Measurements from ENCODE around the gene INPP4B.

DNA sequence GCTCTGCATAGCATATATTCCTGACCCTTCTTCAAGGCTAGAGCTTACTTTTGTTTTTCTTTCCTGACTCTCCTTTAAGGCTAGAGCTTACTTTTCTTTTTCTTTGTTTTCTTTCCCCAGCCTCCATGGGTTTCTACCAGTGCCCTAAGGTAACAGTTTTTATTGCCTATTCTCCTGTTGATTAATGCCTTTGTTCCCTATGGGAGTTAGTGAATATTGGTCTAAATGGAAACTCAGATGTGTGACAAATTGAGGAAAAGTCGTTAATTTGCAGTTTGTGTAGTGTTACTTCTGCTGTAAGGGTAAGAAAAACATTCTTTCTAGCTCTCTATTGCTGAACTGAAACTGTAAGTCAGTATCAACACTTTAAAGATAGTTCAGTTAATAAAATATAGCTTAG lies 851.0 kb downstream of the INPP4B start:
- no peak for TF ChIP-seq EZH2 (IDR thresholded peaks at IDR 0.05; ENCODE audit: low read length, unreplicated experiment)
- TF ChIP-seq, protein P1, sequence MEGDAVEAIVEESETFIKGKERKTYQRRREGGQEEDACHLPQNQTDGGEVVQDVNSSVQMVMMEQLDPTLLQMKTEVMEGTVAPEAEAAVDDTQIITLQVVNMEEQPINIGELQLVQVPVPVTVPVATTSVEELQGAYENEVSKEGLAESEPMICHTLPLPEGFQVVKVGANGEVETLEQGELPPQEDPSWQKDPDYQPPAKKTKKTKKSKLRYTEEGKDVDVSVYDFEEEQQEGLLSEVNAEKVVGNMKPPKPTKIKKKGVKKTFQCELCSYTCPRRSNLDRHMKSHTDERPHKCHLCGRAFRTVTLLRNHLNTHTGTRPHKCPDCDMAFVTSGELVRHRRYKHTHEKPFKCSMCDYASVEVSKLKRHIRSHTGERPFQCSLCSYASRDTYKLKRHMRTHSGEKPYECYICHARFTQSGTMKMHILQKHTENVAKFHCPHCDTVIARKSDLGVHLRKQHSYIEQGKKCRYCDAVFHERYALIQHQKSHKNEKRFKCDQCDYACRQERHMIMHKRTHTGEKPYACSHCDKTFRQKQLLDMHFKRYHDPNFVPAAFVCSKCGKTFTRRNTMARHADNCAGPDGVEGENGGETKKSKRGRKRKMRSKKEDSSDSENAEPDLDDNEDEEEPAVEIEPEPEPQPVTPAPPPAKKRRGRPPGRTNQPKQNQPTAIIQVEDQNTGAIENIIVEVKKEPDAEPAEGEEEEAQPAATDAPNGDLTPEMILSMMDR (conservative IDR thresholded peaks at IDR 0.05; ENCODE audit: low read depth, low read length), result no peak
- TF ChIP-seq EZH2phosphoT487 (IDR thresholded peaks at IDR 0.05; ENCODE audit: borderline replicate concordance, low read length), result no peak

All from PC-3 (cell line).